ENCODE results near the gene OR8H1. TPM values are rescaled to one million over a fixed set of nuclear protein-coding genes. Genes with fewer than 3 reads are reported as not detected.

OR8H1 gene
- total RNA-seq = not detected

GRCh38 chr11:56292154-56292553, at the start of gene OR8H1:
TSS of gene OR8H1 (minus strand) at chr11:56292254. CDS start at chr11:56291062, 1,192 bp downstream.
- Mint-ChIP-seq H3K27me3 (no peaks in the 10 kb centered on the region), H3K36me3 (no peaks in the 10 kb centered on the region), H3K27ac (no peak within 1 kb of the TSS), H3K4me1 (no peaks in the 10 kb centered on the region), H3K9me3 (peaks cover 8% of the 10 kb centered on the region), H3K4me3 (no peak within 1 kb of the TSS)
- no peak for DNase-seq

- Mint-ChIP-seq H3K27me3 (no peaks in the 10 kb centered on the region), H3K4me1 (no peaks in the 10 kb centered on the region), H3K36me3 (no peaks in the 10 kb centered on the region), H3K4me3 (no peak overlapping the region), H3K27ac (no peak overlapping the region), H3K9me3 (peaks cover 12% of the 10 kb centered on the region)
- DNase-seq = no peak
Observed at GRCh38 chr11:56340289-56340688, 48.2 kb upstream of the OR8H1 start.

GRCh38 chr11:56333156-56333555, 41.1 kb upstream of the OR8H1 start:
- H3K9me3 Mint-ChIP-seq = no peaks in the 10 kb centered on the region
- DNase-seq = no peak
- H3K36me3 Mint-ChIP-seq = no peaks in the 10 kb centered on the region
- no peak overlapping the region for H3K4me3 Mint-ChIP-seq
- no peaks in the 10 kb centered on the region for H3K4me1 Mint-ChIP-seq
- H3K27me3 Mint-ChIP-seq = no peaks in the 10 kb centered on the region
- no peak overlapping the region for H3K27ac Mint-ChIP-seq

GRCh38 chr11:56331861-56332491, 39.9 kb upstream of the OR8H1 start:
- Mint-ChIP-seq H3K9me3 (no peaks in the 10 kb centered on the region), H3K27me3 (no peaks in the 10 kb centered on the region)

GRCh38 chr11:56314844-56315243, 22.8 kb upstream of the OR8H1 start, which contains the start of gene OR8K3:
TSS of gene OR8K3 (plus strand) at chr11:56315144. CDS start at chr11:56318307, 3,163 bp downstream.
- Mint-ChIP-seq H3K27me3 (no peaks in the 10 kb centered on the region), H3K4me3 (no peak within 1 kb of the TSS), H3K27ac (no peak within 1 kb of the TSS), H3K9me3 (peaks cover 8% of the 10 kb centered on the region), H3K36me3 (no peaks in the 10 kb centered on the region), H3K4me1 (no peaks in the 10 kb centered on the region)
- no peak for DNase-seq

More at GRCh38 chr11:56331861-56332491, 39.9 kb upstream of the OR8H1 start:
- DNase-seq = no peak
- H3K4me3 Mint-ChIP-seq = no peak overlapping the region
- no peaks in the 10 kb centered on the region for H3K4me1 Mint-ChIP-seq
- H3K36me3 Mint-ChIP-seq = no peaks in the 10 kb centered on the region
- H3K27ac Mint-ChIP-seq = no peak overlapping the region

GRCh38 chr11:56307836-56308235, 15.8 kb upstream of the OR8H1 start:
- DNase-seq = no peak
- H3K4me3 Mint-ChIP-seq = no peak overlapping the region
- H3K27me3 Mint-ChIP-seq = no peaks in the 10 kb centered on the region
- peaks cover 25% of the 10 kb centered on the region for H3K9me3 Mint-ChIP-seq
- H3K36me3 Mint-ChIP-seq = no peaks in the 10 kb centered on the region
- H3K27ac Mint-ChIP-seq = no peak overlapping the region
- H3K4me1 Mint-ChIP-seq = no peaks in the 10 kb centered on the region

GRCh38 chr11:56296898-56297297, 4.8 kb upstream of the OR8H1 start:
- no peak for DNase-seq
- no peak overlapping the region for H3K4me3 Mint-ChIP-seq
- no peaks in the 10 kb centered on the region for H3K4me1 Mint-ChIP-seq
- peaks cover 5% of the 10 kb centered on the region for H3K9me3 Mint-ChIP-seq
- H3K36me3 Mint-ChIP-seq = no peaks in the 10 kb centered on the region
- no peak overlapping the region for H3K27ac Mint-ChIP-seq
- H3K27me3 Mint-ChIP-seq = no peaks in the 10 kb centered on the region

GRCh38 chr11:56273854-56274253, 18.2 kb downstream of the OR8H1 start, which contains the start of gene OR5T1:
TSS of gene OR5T1 (plus strand) at chr11:56274154. CDS start at chr11:56275639, 1,485 bp downstream.
- DNase-seq = no peak
- Mint-ChIP-seq H3K27ac (no peak within 1 kb of the TSS), H3K27me3 (no peaks in the 10 kb centered on the region), H3K36me3 (no peaks in the 10 kb centered on the region), H3K4me1 (no peaks in the 10 kb centered on the region), H3K4me3 (no peak within 1 kb of the TSS), H3K9me3 (peaks cover 17% of the 10 kb centered on the region)

GRCh38 chr11:56271092-56271491, 21.0 kb downstream of the OR8H1 start:
- H3K27ac Mint-ChIP-seq = no peak overlapping the region
- peaks cover 25% of the 10 kb centered on the region for H3K9me3 Mint-ChIP-seq
- no peaks in the 10 kb centered on the region for H3K36me3 Mint-ChIP-seq

GRCh38 chr11:56251954-56252353, 40.1 kb downstream of the OR8H1 start, which contains the start of gene OR5T3:
TSS of gene OR5T3 (plus strand) at chr11:56252254. CDS start at chr11:56252254, 0 bp downstream.
- no peak for DNase-seq
- Mint-ChIP-seq H3K27ac (no peak within 1 kb of the TSS), H3K9me3 (peaks cover 9% of the 10 kb centered on the region), H3K27me3 (no peaks in the 10 kb centered on the region), H3K4me3 (no peak within 1 kb of the TSS), H3K4me1 (no peaks in the 10 kb centered on the region), H3K36me3 (no peaks in the 10 kb centered on the region)

More at GRCh38 chr11:56271092-56271491, 21.0 kb downstream of the OR8H1 start:
- no peak overlapping the region for H3K4me3 Mint-ChIP-seq
- H3K27me3 Mint-ChIP-seq = no peaks in the 10 kb centered on the region
- no peak for DNase-seq
- no peaks in the 10 kb centered on the region for H3K4me1 Mint-ChIP-seq

Other genes starting within 250 kb of the OR8H1 start
- not detected for gene OR8I2, start 198.9 kb downstream of the OR8H1 start, total RNA-seq
- gene OR8H2, start 188.6 kb downstream of the OR8H1 start, total RNA-seq = not detected
- not detected for gene OR8H3, start 169.9 kb downstream of the OR8H1 start, total RNA-seq
- gene OR8J3, start 152.1 kb downstream of the OR8H1 start, total RNA-seq = not detected
- not detected for gene OR8K5, start 131.9 kb downstream of the OR8H1 start, total RNA-seq
- gene OR5J2, start 115.6 kb downstream of the OR8H1 start, total RNA-seq = not detected
- gene OR5T2, start 58.0 kb downstream of the OR8H1 start, total RNA-seq = not detected
- gene OR5T3, start 40.0 kb downstream of the OR8H1 start, total RNA-seq = not detected
- not detected for gene OR5T1, start 18.1 kb downstream of the OR8H1 start, total RNA-seq
- gene OR8K3, start 22.9 kb upstream of the OR8H1 start, total RNA-seq = not detected
- not detected for gene OR8K1, start 53.8 kb upstream of the OR8H1 start, total RNA-seq
- not detected for gene OR8J1, start 62.0 kb upstream of the OR8H1 start, total RNA-seq
- not detected for gene OR8U1, start 83.4 kb upstream of the OR8H1 start, total RNA-seq
- not detected for gene OR5AL1, start 120.4 kb upstream of the OR8H1 start, total RNA-seq
- gene OR5M3, start 181.1 kb upstream of the OR8H1 start, total RNA-seq = not detected
- not detected for gene OR5M8, start 199.1 kb upstream of the OR8H1 start, total RNA-seq